ENCODE data around the gene FOXP1.

The FOXP1 gene

GRCh38 chr3:71395927-71396695, 187.4 kb downstream of the FOXP1 start:
- TF ChIP-seq FOXA1 (IDR thresholded peaks at IDR 0.05) (no peak), CTBP1 (IDR thresholded peaks at IDR 0.05; ENCODE audit: borderline replicate concordance) (no peak), TARDBP (IDR thresholded peaks at IDR 0.05) (no peak), ZNF384 (IDR thresholded peaks at IDR 0.05) (no peak), LEF1 (IDR thresholded peaks at IDR 0.05; ENCODE audit: borderline replicate concordance) (no peak), BHLHE40 (IDR thresholded peaks at IDR 0.05; ENCODE audit: borderline replicate concordance) (no peak), FOXK2 (IDR thresholded peaks at IDR 0.05) (no peak), HDGF (IDR thresholded peaks at IDR 0.05; ENCODE audit: borderline replicate concordance) (no peak), SUZ12 (IDR thresholded peaks at IDR 0.05) (no peak), SP1 (IDR thresholded peaks at IDR 0.05) (no peak), L3MBTL2 (conservative IDR thresholded peaks at IDR 0.05) (no peak), ELF4 (IDR thresholded peaks at IDR 0.05) (no peak), NFRKB (IDR thresholded peaks at IDR 0.05) (no peak), ARNT (IDR thresholded peaks at IDR 0.05) (no peak)
- CTCF ChIA-PET, result interaction anchor here (0.6 to 2.0 kb wide), 2 partner anchors 14 to 58 kb away, joined by 3 to 7 read pairs; no protein-coding TSS in a partner anchor
- no peak for DNase-seq (ENCODE audit: extremely low spot score)
- POLR2A ChIA-PET, result no interaction called here

GRCh38 chr3:71395470-71395869, 188.1 kb downstream of the FOXP1 start:
- POLR2A ChIA-PET, result no interaction called here
- no peak for DNase-seq (ENCODE audit: extremely low spot score)
- TF ChIP-seq PKNOX1 (IDR thresholded peaks at IDR 0.05), result no peak
- CTCF ChIA-PET, result no interaction called here

GRCh38 chr3:71393745-71394144, 189.8 kb downstream of the FOXP1 start:
- TF ChIP-seq LEF1 (IDR thresholded peaks at IDR 0.05; ENCODE audit: borderline replicate concordance) (no peak), FOXK2 (IDR thresholded peaks at IDR 0.05) (no peak), NFRKB (IDR thresholded peaks at IDR 0.05) (no peak), ELF4 (IDR thresholded peaks at IDR 0.05) (no peak), BHLHE40 (IDR thresholded peaks at IDR 0.05; ENCODE audit: borderline replicate concordance) (no peak), ARNT (IDR thresholded peaks at IDR 0.05) (no peak), FOXM1 (IDR thresholded peaks at IDR 0.05; ENCODE audit: borderline replicate concordance) (no peak)
- POLR2A ChIA-PET, result no interaction called here
- CTCF ChIA-PET, result no interaction called here
- no peak for DNase-seq (ENCODE audit: extremely low spot score)

GRCh38 chr3:71393093-71393492, 190.4 kb downstream of the FOXP1 start:
- no peak for DNase-seq (ENCODE audit: extremely low spot score)
- POLR2A ChIA-PET, result no interaction called here
- CTCF ChIA-PET, result no interaction called here
- no peak for TF ChIP-seq L3MBTL2 (conservative IDR thresholded peaks at IDR 0.05)
- TF ChIP-seq HDGF (IDR thresholded peaks at IDR 0.05; ENCODE audit: borderline replicate concordance), result no peak
- TF ChIP-seq FOXK2 (IDR thresholded peaks at IDR 0.05), result no peak
- no peak for TF ChIP-seq PKNOX1 (IDR thresholded peaks at IDR 0.05)
- no peak for TF ChIP-seq CTBP1 (IDR thresholded peaks at IDR 0.05; ENCODE audit: borderline replicate concordance)
- no peak for TF ChIP-seq FOXA1 (IDR thresholded peaks at IDR 0.05)
- no peak for TF ChIP-seq FOXM1 (IDR thresholded peaks at IDR 0.05; ENCODE audit: borderline replicate concordance)
- no peak for TF ChIP-seq ARNT (IDR thresholded peaks at IDR 0.05)
- TF ChIP-seq SUZ12 (IDR thresholded peaks at IDR 0.05), result no peak
- no peak for TF ChIP-seq ZNF384 (IDR thresholded peaks at IDR 0.05)
- TF ChIP-seq BHLHE40 (IDR thresholded peaks at IDR 0.05; ENCODE audit: borderline replicate concordance), result no peak
- TF ChIP-seq LEF1 (IDR thresholded peaks at IDR 0.05; ENCODE audit: borderline replicate concordance), result no peak
- TF ChIP-seq NFRKB (IDR thresholded peaks at IDR 0.05), result no peak
- no peak for TF ChIP-seq SP1 (IDR thresholded peaks at IDR 0.05)
- no peak for TF ChIP-seq TARDBP (IDR thresholded peaks at IDR 0.05)
- no peak for TF ChIP-seq ELF4 (IDR thresholded peaks at IDR 0.05)

DNA sequence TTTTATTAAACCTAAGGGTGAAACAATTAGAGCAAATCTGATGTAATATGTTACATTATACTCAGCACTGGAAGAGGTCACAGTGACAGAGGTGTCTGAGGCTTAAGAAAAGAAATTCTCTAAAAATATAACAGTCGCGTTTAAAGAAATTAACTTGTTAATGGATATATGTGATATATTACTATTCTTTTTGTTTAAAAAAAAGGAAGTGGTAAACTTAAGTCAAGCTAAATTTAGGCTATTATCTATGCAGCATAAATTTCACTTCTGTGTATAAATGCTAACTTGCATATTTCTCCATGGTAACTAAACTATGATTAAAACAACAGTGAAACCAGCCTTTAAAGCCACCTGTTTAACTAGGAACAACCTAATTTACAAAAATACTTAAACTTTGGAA, 191.3 kb downstream of the FOXP1 start:
- ChIA-PET CTCF (no interaction called here), POLR2A (no interaction called here)
- DNase-seq (ENCODE audit: extremely low spot score), result no peak
- TF ChIP-seq ARNT (IDR thresholded peaks at IDR 0.05) (no peak), CTBP1 (IDR thresholded peaks at IDR 0.05; ENCODE audit: borderline replicate concordance) (no peak), LEF1 (IDR thresholded peaks at IDR 0.05; ENCODE audit: borderline replicate concordance) (no peak), SP1 (IDR thresholded peaks at IDR 0.05) (no peak), L3MBTL2 (conservative IDR thresholded peaks at IDR 0.05) (no peak), FOXM1 (IDR thresholded peaks at IDR 0.05; ENCODE audit: borderline replicate concordance) (no peak), FOXK2 (IDR thresholded peaks at IDR 0.05) (no peak), ZNF384 (IDR thresholded peaks at IDR 0.05) (no peak), PKNOX1 (IDR thresholded peaks at IDR 0.05) (no peak), HDGF (IDR thresholded peaks at IDR 0.05; ENCODE audit: borderline replicate concordance) (no peak), SUZ12 (IDR thresholded peaks at IDR 0.05) (no peak), NFRKB (IDR thresholded peaks at IDR 0.05) (no peak), BHLHE40 (IDR thresholded peaks at IDR 0.05; ENCODE audit: borderline replicate concordance) (no peak), FOXA1 (IDR thresholded peaks at IDR 0.05) (no peak), TARDBP (IDR thresholded peaks at IDR 0.05) (no peak), ELF4 (IDR thresholded peaks at IDR 0.05) (no peak)

DNA sequence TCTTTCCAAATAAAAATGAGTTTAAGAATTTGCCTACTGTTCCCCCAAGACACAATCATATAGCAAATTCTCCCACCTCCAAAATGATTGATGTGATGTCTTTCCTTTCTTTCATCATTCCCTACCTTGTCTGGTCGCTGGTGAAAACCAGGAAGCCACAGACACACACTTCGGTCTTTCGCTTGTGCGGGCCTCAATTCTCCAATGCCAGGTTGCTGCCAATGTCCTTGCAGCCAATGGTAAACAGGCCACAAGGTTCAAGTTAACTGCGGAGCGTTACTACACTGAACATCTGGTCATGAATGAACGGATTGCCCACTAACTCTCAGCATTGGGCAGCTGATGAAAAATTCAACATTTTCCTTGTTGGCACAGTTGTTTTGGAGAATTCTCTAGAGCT, 192.2 kb downstream of the FOXP1 start:
- DNase-seq (ENCODE audit: extremely low spot score), result no peak
- POLR2A ChIA-PET, result no interaction called here
- CTCF ChIA-PET, result interaction anchor here (0.8 kb wide), 1 partner anchor 12 kb away, joined by 4 read pairs; no protein-coding TSS in a partner anchor
- TF ChIP-seq TARDBP (IDR thresholded peaks at IDR 0.05), result no peak
- TF ChIP-seq FOXM1 (IDR thresholded peaks at IDR 0.05; ENCODE audit: borderline replicate concordance), result no peak
- no peak for TF ChIP-seq CTBP1 (IDR thresholded peaks at IDR 0.05; ENCODE audit: borderline replicate concordance)

All from HEK293T (cell line).